ENCODE results near the gene TBC1D16.

TBC1D16 gene

DNA sequence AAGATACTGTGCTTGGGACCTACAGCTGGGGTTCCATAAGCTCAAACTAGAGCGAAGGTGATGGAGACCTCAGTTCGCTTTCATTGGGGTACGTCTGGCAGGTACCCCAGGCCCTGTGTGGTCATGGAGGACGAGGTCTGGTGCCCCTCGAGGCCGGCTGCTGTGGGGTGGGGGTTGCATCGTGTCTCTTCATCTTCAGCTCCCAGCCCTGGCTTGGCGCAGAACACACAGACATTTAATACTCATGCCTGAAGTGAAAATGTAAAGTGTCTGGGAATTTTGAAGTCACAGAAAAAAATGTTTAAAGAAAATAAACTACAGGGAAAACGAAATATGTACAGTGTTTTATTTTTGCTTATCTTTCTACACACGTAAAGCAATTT, 80.5 kb downstream of the TBC1D16 start:
- TF ChIP-seq, protein P1, sequence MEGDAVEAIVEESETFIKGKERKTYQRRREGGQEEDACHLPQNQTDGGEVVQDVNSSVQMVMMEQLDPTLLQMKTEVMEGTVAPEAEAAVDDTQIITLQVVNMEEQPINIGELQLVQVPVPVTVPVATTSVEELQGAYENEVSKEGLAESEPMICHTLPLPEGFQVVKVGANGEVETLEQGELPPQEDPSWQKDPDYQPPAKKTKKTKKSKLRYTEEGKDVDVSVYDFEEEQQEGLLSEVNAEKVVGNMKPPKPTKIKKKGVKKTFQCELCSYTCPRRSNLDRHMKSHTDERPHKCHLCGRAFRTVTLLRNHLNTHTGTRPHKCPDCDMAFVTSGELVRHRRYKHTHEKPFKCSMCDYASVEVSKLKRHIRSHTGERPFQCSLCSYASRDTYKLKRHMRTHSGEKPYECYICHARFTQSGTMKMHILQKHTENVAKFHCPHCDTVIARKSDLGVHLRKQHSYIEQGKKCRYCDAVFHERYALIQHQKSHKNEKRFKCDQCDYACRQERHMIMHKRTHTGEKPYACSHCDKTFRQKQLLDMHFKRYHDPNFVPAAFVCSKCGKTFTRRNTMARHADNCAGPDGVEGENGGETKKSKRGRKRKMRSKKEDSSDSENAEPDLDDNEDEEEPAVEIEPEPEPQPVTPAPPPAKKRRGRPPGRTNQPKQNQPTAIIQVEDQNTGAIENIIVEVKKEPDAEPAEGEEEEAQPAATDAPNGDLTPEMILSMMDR (IDR thresholded peaks at IDR 0.05; ENCODE audit: low read depth, low read length) = no peak
- no peak overlapping the region for H3K4me3 ChIP-seq (ENCODE audit: low read depth, low read length)

- TF ChIP-seq, protein P1 (IDR thresholded peaks at IDR 0.05; ENCODE audit: low read depth, low read length) = no peak
- no peak overlapping the region for H3K4me3 ChIP-seq (ENCODE audit: low read depth, low read length)
Measured at GRCh38 chr17:79954281-79955166, 81.1 kb downstream of the TBC1D16 start.

DNA sequence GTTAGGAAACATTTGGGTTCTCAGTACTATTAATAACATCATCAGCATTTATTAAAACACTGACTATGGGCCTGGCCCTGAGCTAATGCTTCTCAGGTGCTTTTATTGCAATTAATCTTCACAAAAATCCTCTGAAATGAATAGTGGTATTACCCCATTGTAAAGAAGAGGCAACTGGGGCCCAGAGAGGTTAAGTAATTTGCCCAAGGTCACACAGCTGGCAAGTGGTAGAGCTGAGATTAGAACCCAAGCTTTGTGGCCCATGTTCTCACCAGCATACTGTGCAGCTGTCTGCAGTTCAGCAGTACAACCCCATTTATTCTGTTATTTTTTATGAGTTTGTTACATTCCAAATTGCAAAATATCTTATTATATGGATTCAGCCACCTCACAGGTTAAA, 82.3 kb downstream of the TBC1D16 start:
- no peak overlapping the region for H3K4me3 ChIP-seq (ENCODE audit: low read depth, low read length)
- TF ChIP-seq, protein P1 (IDR thresholded peaks at IDR 0.05; ENCODE audit: low read depth, low read length) = no peak

- no peak overlapping the region for H3K4me3 ChIP-seq (ENCODE audit: low read depth, low read length)
- TF ChIP-seq, protein P1 (IDR thresholded peaks at IDR 0.05; ENCODE audit: low read depth, low read length) = no peak
Measured at GRCh38 chr17:79952901-79953300, 82.8 kb downstream of the TBC1D16 start.

DNA sequence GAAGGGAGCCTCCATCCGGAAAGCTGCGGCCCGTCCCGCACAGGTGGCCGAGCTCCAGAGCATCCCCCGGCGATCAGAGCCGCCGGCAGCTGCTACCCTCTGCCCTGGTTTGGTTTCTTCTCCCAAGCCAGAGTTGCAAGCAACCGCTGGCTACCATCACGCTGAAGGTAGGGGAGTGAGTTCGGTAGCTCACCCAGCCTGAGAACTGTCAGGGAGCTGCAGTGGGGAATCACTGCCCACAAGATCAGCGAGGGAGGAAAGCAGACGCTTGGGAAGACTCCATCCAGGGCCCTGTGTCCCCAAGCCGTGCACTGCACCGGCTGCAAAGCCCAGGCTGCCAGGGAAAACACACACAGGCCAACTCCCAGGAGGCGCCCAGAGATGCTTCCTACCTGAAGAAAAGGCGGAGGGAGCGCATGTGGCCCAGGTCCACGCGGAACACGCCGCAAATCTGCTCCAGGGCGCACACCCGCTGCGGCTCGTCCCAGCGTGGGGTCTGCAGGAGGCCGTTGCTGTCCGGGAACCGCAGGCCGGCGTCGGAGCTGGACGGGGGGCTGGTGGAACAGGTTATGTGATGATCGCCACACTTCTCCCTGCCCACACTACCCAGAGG, 83.3 kb downstream of the TBC1D16 start:
- H3K4me3 ChIP-seq (ENCODE audit: low read depth, low read length) = no peak overlapping the region
- TF ChIP-seq, protein P1 (IDR thresholded peaks at IDR 0.05; ENCODE audit: low read depth, low read length) = no peak

DNA sequence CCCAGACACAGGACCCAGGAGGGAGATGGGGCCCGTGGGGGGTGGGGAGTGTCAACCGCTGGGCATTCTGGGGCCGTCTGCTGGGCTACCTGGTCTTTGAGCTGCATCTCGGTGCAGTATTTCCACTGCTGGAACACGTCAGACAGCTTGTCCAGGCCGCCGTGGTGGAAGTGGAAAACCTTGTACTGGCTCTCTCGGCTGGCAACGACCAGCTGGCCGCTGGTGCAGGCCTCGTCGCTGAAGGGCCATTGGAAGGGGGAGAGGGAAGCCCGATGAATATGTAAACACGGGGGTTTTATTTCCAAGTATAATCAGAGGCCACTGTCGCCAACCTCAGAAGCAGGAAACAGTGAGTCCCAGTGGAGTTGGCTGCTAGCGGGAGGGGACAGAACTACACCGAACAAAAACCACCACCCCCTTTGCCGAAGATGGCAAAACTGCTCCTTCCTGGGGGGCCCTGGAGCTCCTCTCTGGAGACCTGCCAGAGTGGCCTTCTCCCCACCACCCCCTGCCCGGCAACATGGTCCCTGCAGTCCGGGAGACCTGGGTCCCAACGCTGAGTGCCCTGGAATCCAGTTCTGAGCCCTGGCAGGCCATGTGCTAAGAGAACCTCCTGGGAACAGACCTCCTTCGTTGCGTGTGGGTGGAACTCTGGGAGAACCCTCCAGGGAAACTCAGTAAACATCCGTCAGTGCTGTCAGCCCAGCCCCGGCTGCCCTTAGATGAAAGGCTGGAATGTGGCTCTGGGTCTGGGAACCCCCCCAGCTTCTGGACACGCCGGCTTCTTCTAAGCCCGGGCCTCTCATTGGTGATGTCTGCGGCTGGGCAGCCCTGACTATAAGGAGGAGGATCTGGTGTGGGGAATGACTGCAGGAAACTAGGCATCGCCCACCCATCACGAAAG, 84.1 kb downstream of the TBC1D16 start:
- TF ChIP-seq, protein P1 (IDR thresholded peaks at IDR 0.05; ENCODE audit: low read depth, low read length) = no peak
- no peak overlapping the region for H3K4me3 ChIP-seq (ENCODE audit: low read depth, low read length)

All from WI38 (cell line).